BLaER1 treated with 17β-estradiol and CSF1 and Interleukin-3, amounts not matched to agents 10 nM and 100 nM (cell line): ENCODE measurements around the gene ARMC10.
"Not testable (repeated sequence)": the region's sequence is repeated elsewhere in the genome, so short reads cannot be mapped to it uniquely, and the experiment has no call there.

Experiments
- H3K27ac ChIP-seq, 11 experiments: shearing (Covaris generic); formaldehyde crosslinking; 2 replicates each; pipeline ENCODE4 v1.8.1; 2022
- H3K27me3 ChIP-seq, 11 experiments: shearing (Covaris generic); formaldehyde crosslinking; 2 replicates each; pipeline ENCODE4 v1.8.1; 2022
- H3K36me3 ChIP-seq, 11 experiments: shearing (Covaris generic); formaldehyde crosslinking; 2 replicates each; pipeline ENCODE4 v1.8.1; 2022
- H3K4me1 ChIP-seq, 10 experiments: shearing (Covaris generic); formaldehyde crosslinking; 2 replicates each; pipeline ENCODE4 v1.8.1; 2022
- H3K4me2 ChIP-seq, 11 experiments: shearing (Covaris generic); formaldehyde crosslinking; 2 replicates each; pipeline ENCODE4 v1.8.1; 2022
- H3K4me3 ChIP-seq, 10 experiments: shearing (Covaris generic); formaldehyde crosslinking; 2 replicates each; pipeline ENCODE4 v1.8.1; 2022
- H3K9ac ChIP-seq, 11 experiments: shearing (Covaris generic); formaldehyde crosslinking; 2 replicates each; pipeline ENCODE4 v1.8.1; 2022
- H3K9me3 ChIP-seq, 11 experiments: shearing (Covaris generic); formaldehyde crosslinking; replicated peaks in 1 of 11; 2 replicates each; pipeline ENCODE4 v1.8.1; 2022
- H4K20me1 ChIP-seq, 11 experiments: shearing (Covaris generic); formaldehyde crosslinking; 2 replicates each; pipeline ENCODE4 v1.8.1; 2022
- Cebpa-rat ChIP-seq, 11 experiments: shearing (Covaris generic); IDR thresholded peaks; 2 replicates each; pipeline ENCODE4 v1.8.1; 2022

ARMC10 gene

DNA sequence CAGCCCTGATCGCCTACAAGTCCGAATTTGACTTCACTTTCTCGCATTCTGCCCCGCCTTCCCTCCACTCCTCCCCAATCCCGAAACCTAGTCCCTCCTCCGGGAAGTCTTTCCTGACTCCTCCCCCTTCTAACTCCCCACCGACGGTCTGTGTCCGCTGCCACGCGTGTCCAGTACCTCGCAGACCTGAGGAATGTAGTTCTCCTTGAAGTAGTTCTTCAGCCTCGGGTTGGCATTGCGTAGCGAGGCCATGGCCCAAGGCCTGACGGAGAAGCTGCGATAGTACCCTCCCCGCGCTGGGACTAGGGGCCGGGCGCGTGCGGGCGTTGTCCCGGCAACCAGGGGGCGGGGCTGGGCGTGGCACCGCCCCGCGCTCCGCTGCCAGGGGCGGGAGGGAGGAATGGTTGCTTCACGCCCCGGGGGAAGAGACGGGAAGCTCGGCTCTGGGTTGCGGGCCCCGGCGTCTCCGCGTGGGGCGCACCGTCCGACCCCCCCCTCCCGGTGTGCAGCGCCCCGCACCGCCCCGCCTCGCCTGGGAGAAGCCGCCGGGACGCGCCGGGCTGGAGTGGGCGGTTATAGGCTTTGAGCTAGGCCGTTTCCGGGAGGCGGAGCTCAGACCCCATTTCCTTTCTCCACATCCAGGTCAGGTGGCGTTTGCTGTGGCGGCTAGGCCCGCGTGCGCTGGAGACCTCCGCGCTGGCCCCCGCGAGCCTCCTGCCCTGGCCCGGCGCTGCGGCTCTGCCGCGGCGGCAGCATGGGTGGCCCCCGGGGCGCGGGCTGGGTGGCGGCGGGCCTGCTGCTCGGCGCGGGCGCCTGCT lies at the start of gene ARMC10, which contains the start of gene FBXL13:
Gene ARMC10 (plus strand): TSS at position 622 of the 818 bp plus-strand sequence. CDS start 133 bp downstream, at position 755.
Gene FBXL13 (minus strand): TSS at position 278 of the 818 bp plus-strand sequence.
- H3K4me2 ChIP-seq = peak within 1 kb of the TSS; percentile 86 to 98 (median 93)
- H3K27me3 ChIP-seq = no peaks in the 10 kb centered on the region
- H3K4me3 ChIP-seq = peak within 1 kb of the TSS; percentile 74 to 87 (median 81)
- H3K9me3 ChIP-seq = peaks cover 11 to 19% (median 14%) of the 10 kb centered on the region in 11 experiments; a peak in 20 of 22 replicates
- peak within 1 kb of the TSS; percentile 77 to 92 (median 90) for H3K27ac ChIP-seq
- TF ChIP-seq Cebpa-rat (IDR thresholded peaks at IDR 0.05) = peak in 6 of 11 experiments; percentile 6 to 81 (median 40); a peak in 4 of 22 replicates
- H4K20me1 ChIP-seq = peaks cover 0 to 16% (median 0%) of the 10 kb centered on the region in 11 experiments; a peak in 2 of 22 replicates
- H3K36me3 ChIP-seq = peaks cover 0 to 28% (median 17%) of the 10 kb centered on the region in 11 experiments; a peak in 17 of 22 replicates
- H3K4me1 ChIP-seq = peaks cover 33 to 44% (median 37%) of the 10 kb centered on the region in 10 experiments
- H3K9ac ChIP-seq = peak within 1 kb of the TSS; percentile 87 to 92 (median 89)

DNA sequence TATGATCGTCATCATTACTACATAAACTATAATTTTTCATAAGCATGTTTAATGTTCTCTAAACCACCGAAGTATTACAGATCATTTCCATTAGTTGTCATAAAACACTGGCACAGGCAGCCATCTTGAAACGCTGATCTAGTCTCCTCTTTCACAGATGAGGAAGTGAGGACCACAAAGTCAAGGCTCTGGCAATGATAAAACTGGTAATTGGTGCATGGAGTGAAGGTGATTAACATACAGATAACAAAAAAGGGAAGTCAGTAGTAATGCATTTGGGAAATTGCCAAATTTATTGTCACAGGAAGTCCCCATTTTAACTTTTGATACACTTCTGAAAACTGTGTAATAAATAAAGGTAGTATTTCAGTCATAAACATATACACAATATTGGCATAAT lies 49.6 kb upstream of the ARMC10 start:
- Histone ChIP-seq H3K4me2 (no peak overlapping the region), H4K20me1 (no peaks in the 10 kb centered on the region), H3K4me3 (no peak overlapping the region), H3K9me3 (peaks cover 5 to 28% (median 18%) of the 10 kb centered on the region in 11 experiments; a peak in 18 of 22 replicates), H3K27me3 (no peaks in the 10 kb centered on the region), H3K9ac (no peak overlapping the region), H3K4me1 (0 out of 20 replicates have a peak, but pooled peaks cover 0 to 4% (median 0%) of the 10 kb centered on the region in 10 experiments), H3K27ac (no peak overlapping the region), H3K36me3 (no peaks in the 10 kb centered on the region)
- no peak for TF ChIP-seq Cebpa-rat (IDR thresholded peaks at IDR 0.05)

DNA sequence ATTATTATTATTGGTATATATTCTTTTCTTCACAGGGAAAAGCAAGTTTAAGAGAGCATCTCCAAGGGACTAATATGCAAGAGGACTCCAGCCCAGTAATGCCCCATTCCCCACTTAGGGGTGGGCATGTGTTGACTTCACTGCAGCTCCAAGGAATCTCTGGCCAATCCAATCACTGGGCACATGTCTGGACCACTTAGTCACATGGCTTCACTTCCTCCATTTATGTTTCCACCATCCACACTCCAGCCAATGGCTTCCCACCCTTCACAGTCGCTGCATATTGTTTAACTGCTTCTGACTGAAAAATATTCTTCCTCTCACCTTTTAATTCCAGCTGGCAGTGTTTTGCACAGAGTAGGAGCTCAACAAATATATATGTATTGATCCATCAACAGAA lies 43.9 kb upstream of the ARMC10 start:
- H3K27me3 ChIP-seq = no peaks in the 10 kb centered on the region

GRCh38 chr7:103031781-103032180 lies 43.2 kb upstream of the ARMC10 start:
- H3K4me1 ChIP-seq = no peaks in the 10 kb centered on the region

More for the DNA sequence above, 43.9 kb upstream of the ARMC10 start:
- Histone ChIP-seq H3K4me3 (no peak overlapping the region), H4K20me1 (no peaks in the 10 kb centered on the region), H3K27ac (no peak overlapping the region), H3K36me3 (no peaks in the 10 kb centered on the region), H3K9ac (no peak overlapping the region), H3K9me3 (peaks cover 0 to 10% (median 5%) of the 10 kb centered on the region in 11 experiments; a peak in 9 of 22 replicates), H3K4me1 (no peaks in the 10 kb centered on the region), H3K4me2 (no peak overlapping the region)
- TF ChIP-seq Cebpa-rat (IDR thresholded peaks at IDR 0.05) = no peak

DNA sequence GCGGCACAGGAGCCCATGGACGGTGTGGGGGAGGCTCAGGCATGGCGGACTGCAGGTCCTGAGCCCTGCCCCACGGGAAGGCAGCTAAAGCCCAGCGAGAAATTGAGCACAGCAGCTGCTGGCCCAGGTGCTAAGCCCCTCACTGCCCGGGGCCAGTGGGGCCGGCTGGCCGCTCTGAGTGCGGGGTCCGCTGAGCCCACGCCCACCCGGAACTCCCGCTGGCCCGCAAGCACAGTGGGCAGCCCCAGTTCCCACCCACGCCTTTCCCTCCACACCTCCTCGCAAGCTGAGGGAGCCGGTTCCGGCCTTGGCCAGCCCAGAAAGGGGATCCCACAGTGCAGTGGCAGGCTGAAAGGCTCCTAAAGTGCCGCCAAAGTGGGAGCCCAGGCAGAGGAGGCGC lies 40.6 kb upstream of the ARMC10 start:
- not testable (repeated sequence) for H3K4me3 ChIP-seq, H3K4me2 ChIP-seq, H3K9ac ChIP-seq, H4K20me1 ChIP-seq, H3K4me1 ChIP-seq, H3K27me3 ChIP-seq, H3K27ac ChIP-seq, H3K36me3 ChIP-seq
- H3K9me3 ChIP-seq = peaks cover 0 to 25% (median 8%) of the 10 kb centered on the region in 11 experiments; a peak in 12 of 22 replicates

More at GRCh38 chr7:103031781-103032180, 43.2 kb upstream of the ARMC10 start:
- no peak overlapping the region for H3K4me3 ChIP-seq
- H3K27ac ChIP-seq = no peak overlapping the region
- H3K9ac ChIP-seq = no peak overlapping the region
- no peak overlapping the region for H3K4me2 ChIP-seq
- H4K20me1 ChIP-seq = no peaks in the 10 kb centered on the region
- H3K9me3 ChIP-seq = peaks cover 0 to 10% (median 5%) of the 10 kb centered on the region in 11 experiments; a peak in 9 of 22 replicates
- H3K27me3 ChIP-seq = no peaks in the 10 kb centered on the region
- no peak for TF ChIP-seq Cebpa-rat (IDR thresholded peaks at IDR 0.05)
- H3K36me3 ChIP-seq = no peaks in the 10 kb centered on the region

DNA sequence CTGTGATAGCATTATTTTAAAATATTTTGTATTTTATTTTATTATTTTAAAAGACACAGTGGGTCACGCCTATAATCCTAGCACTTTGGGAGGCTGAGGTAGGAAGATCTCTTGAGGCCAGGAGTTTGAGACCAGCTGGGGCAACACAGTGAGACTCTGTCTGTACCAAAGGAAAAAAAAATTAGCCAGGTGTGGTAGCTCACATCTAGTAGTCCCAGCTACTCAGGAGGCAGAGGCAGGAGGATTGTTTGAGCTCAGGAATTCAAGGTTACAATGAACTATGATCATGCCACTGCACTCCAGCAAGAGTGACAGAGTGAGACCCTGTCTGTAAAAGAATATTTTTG lies 37.5 kb upstream of the ARMC10 start:
- Histone ChIP-seq H3K27me3 (no peaks in the 10 kb centered on the region), H4K20me1 (no peaks in the 10 kb centered on the region)

GRCh38 chr7:103037823-103038739 lies 36.9 kb upstream of the ARMC10 start:
- not testable (repeated sequence) for H3K27me3 ChIP-seq, H3K4me3 ChIP-seq, H4K20me1 ChIP-seq, H3K27ac ChIP-seq, H3K4me2 ChIP-seq, H3K4me1 ChIP-seq, H3K36me3 ChIP-seq, H3K9ac ChIP-seq
- peaks cover 5 to 26% (median 16%) of the 10 kb centered on the region in 11 experiments; a peak in 18 of 22 replicates for H3K9me3 ChIP-seq

More for the DNA sequence above, 37.5 kb upstream of the ARMC10 start:
- Histone ChIP-seq H3K4me1 (no peaks in the 10 kb centered on the region), H3K9me3 (peaks cover 1 to 21% (median 10%) of the 10 kb centered on the region in 11 experiments; a peak in 15 of 22 replicates), H3K36me3 (no peaks in the 10 kb centered on the region), H3K27ac (no peak overlapping the region), H3K9ac (no peak overlapping the region), H3K4me2 (no peak overlapping the region), H3K4me3 (no peak overlapping the region)
- TF ChIP-seq Cebpa-rat (IDR thresholded peaks at IDR 0.05) = no peak

DNA sequence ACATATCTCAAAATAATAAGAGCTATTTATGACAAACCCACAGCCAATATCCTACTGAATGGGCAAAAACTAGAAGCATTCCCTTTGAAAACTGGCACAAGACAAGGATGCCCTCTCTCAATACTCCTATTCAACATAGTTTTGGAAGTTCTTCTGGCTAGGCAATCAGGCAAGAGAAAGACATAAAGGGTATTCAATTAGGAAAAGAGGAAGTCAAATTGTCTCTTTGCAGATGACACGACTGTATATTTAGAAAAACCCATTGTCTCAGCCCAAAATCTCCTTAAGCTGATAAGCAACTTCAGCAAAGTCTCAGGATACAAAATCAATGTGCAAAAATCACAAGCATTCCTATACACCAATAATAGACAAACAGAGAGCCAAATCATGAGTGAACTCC lies 33.1 kb upstream of the ARMC10 start:
- H3K4me2 ChIP-seq, H3K4me3 ChIP-seq, H3K27me3 ChIP-seq, H3K9ac ChIP-seq, H3K36me3 ChIP-seq, H3K27ac ChIP-seq, H4K20me1 ChIP-seq: not testable (repeated sequence)
- H3K9me3 ChIP-seq = peaks cover 25 to 42% (median 37%) of the 10 kb centered on the region in 11 experiments
- peaks cover 0 to 13% (median 0%) of the 10 kb centered on the region in 10 experiments; a peak in 4 of 20 replicates for H3K4me1 ChIP-seq

DNA sequence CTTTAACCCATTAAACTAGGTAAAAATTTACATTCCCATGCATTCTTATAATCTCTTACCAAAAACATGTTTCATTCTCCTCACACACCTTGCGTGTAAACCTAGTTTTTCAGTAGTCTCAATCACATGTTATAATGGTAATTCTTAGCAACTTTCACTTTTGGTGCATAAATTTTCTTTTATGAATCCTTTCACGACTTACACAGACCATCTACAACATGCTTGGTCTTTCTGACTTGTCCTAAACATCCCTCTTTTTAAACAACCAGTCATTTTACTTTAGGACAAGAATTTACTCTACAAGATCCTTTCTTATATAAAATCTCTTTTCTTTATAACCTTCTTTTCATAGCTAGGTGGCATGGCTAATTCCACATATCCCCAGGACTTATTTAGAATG lies 26.1 kb upstream of the ARMC10 start:
- no peak for TF ChIP-seq Cebpa-rat (IDR thresholded peaks at IDR 0.05)
- Histone ChIP-seq H3K9ac (no peak overlapping the region), H3K4me1 (peaks cover 0 to 13% (median 0%) of the 10 kb centered on the region in 10 experiments; a peak in 4 of 20 replicates), H3K27ac (no peak overlapping the region), H4K20me1 (no peaks in the 10 kb centered on the region), H3K27me3 (no peaks in the 10 kb centered on the region), H3K9me3 (peaks cover 54 to 72% (median 62%) of the 10 kb centered on the region in 11 experiments), H3K36me3 (peaks cover 0 to 17% (median 0%) of the 10 kb centered on the region in 11 experiments; a peak in 2 of 22 replicates), H3K4me3 (no peak overlapping the region), H3K4me2 (no peak overlapping the region)
